Fibroblast of pulmonary artery (primary cell): ENCODE measurements around the gene CCDC187.
A peak's percentile ranks its signal among the peaks of the same experiment; 100 is the strongest.
"Not testable (repeated sequence)": the region's sequence is repeated elsewhere in the genome, so short reads cannot be mapped to it uniquely, and the experiment has no call there.

ENCODE experiments used
- DNase-seq: peaks from one replicate; pipeline ENCODE4 v3.0.0-alpha.2; 2010; ENCODE audit warnings: low read depth
- H3K4me3 ChIP-seq: replicated peaks from 2 replicates; pipeline ENCODE4 v1.5.1; 2011; ENCODE audit warnings: low read depth, mild to moderate bottlenecking, control low read depth, low read length, moderate library complexity
- CTCF ChIP-seq: IDR thresholded peaks from 2 replicates; pipeline ENCODE4 v1.5.1; 2011; ENCODE audit warnings: mild to moderate bottlenecking, control low read depth, low read length, inconsistent platforms; ENCODE audit errors: missing control alignments

CCDC187 gene

GRCh38 chr9:136270173-136270705 lies 33.7 kb downstream of the CCDC187 start:
- no peak for TF ChIP-seq CTCF
- no peak overlapping the region for H3K4me3 ChIP-seq
- DNase-seq = no peak

- no peak for DNase-seq
- no peak overlapping the region for H3K4me3 ChIP-seq
- no peak for TF ChIP-seq CTCF
These were observed 35.2 kb downstream of the CCDC187 start for GRCh38 chr9:136268735-136269134.

- no peak for TF ChIP-seq CTCF
- no peak overlapping the region for H3K4me3 ChIP-seq
- DNase-seq = no peak
These were observed 35.6 kb downstream of the CCDC187 start for GRCh38 chr9:136268318-136268717.

GRCh38 chr9:136267261-136268111 lies 36.4 kb downstream of the CCDC187 start:
- H3K4me3 ChIP-seq = peak overlapping the region; percentile 56
- DNase-seq = peak; percentile 86
- TF ChIP-seq CTCF = peak; percentile 23

- not testable (repeated sequence) for H3K4me3 ChIP-seq, DNase-seq
These were observed 37.3 kb downstream of the CCDC187 start for GRCh38 chr9:136266641-136267040.

- no peak for DNase-seq
- H3K4me3 ChIP-seq = no peak overlapping the region
- TF ChIP-seq CTCF = no peak
These were observed 38.1 kb downstream of the CCDC187 start for GRCh38 chr9:136265561-136266355.
